Heart left ventricle (tissue), 16 donors: ENCODE measurements around the gene MIS18BP1. TPM values are rescaled to one million over a fixed set of nuclear protein-coding genes. Genes with fewer than 3 reads are reported as not detected.

ENCODE experiments used
- ATAC-seq, 4 donors: fragments of 200-7000 bp; cut with Tn5 transposase; one replicate each; pipeline ENCODE4 v1.9.1; 2020 to 2022; ENCODE audit warnings: moderate library complexity in 4 of 4, mild to moderate bottlenecking in 3 of 4, moderate number of reproducible peaks in 1 of 4
- DNase-seq, 5 donors: peaks; one replicate each; pipeline ENCODE4 v3.0.0-alpha.2; 2020
- H3K27ac ChIP-seq, 12 donors: fragments of 200-600 bp; sonication (generic) in 4 of 12; one replicate each; pipeline versions ENCODE4 v1.5.0 to v1.8.0; 2016 to 2022; ENCODE audit warnings: mild to moderate bottlenecking in 2 of 12
- H3K27me3 ChIP-seq, 9 donors: fragments of 200-600 bp; sonication (generic) in 2 of 9; one replicate each; pipeline versions ENCODE4 v1.5.1 to v1.8.0; 2016 to 2022; ENCODE audit warnings: mild to moderate bottlenecking in 3 of 9
- H3K36me3 ChIP-seq, 9 donors: fragments of 200-600 bp; sonication (generic) in 2 of 9; one replicate each; pipeline versions ENCODE4 v1.5.0 to v1.8.0; 2018 to 2022; ENCODE audit warnings: mild to moderate bottlenecking in 2 of 9
- H3K4me1 ChIP-seq, 12 donors: fragments of 200-600 bp; sonication (generic) in 4 of 12; one replicate each; pipeline versions ENCODE4 v1.5.0 to v1.8.0; 2016 to 2022; ENCODE audit warnings: mild to moderate bottlenecking in 3 of 12
- H3K4me3 ChIP-seq, 12 donors: fragments of 200-600 bp; sonication (generic) in 4 of 12; one replicate each; pipeline versions ENCODE4 v1.5.0 to v1.8.0; 2017 to 2022; ENCODE audit warnings: mild to moderate bottlenecking in 9 of 12, moderate library complexity in 4 of 12
- H3K9me3 ChIP-seq, 12 donors: fragments of 200-600 bp; sonication (generic) in 4 of 12; one replicate each; pipeline versions ENCODE4 v1.5.0 to v1.8.0; 2016 to 2022; ENCODE audit warnings: mild to moderate bottlenecking in 1 of 12
- POLR2A ChIP-seq, 2 donors: fragments of 450-650 bp; IDR thresholded peaks; one replicate each; pipeline ENCODE4 v1.6.1; 2017; ENCODE audit warnings: antibody characterized with exemption in 2 of 2, mild to moderate bottlenecking in 2 of 2, moderate library complexity in 2 of 2
- WGBS, 4 donors: extraction: QIAGEN DNeasy Blood & Tissue Kit in 2 of 4; methylation state at CpG; one replicate each; pipeline versions ENCODE4 v1.1.5 to v1.1.7; 2013 to 2018; 5-methylcytosine and 5-hydroxymethylcytosine counted together
- intact Hi-C, 10 donors: fragments of 100-400 bp; cut with DNase I; formaldehyde crosslinking; loops; one replicate each; pipeline versions ENCODE4 v1.11.1 to v1.14.2; 2022
- polyA plus RNA-seq, 2 donors: library from polyadenylated mRNA; stranded (reverse); fragments of 200-250 nt; gene quantifications; one replicate each; pipeline ENCODE4 v1.2.3, GENCODE V29; 2013
- total RNA-seq, 9 donors: library from RNA; depleted of rRNA in 2 of 9; stranded (reverse); fragments of >200 nt in 2 of 9; fragmentation: NEBNext Ultra II Directional in 3 of 9; extraction: Animal tissue kit (Norgen Biotek cat#: 25700) in 3 of 9; gene quantifications; one replicate each; pipeline versions ENCODE4 v1.1.0 to v1.2.4, GENCODE V29; 2016 to 2023
- TF ChIP-seq, protein P1 (sequence below), 12 donors: fragments of 200-600 bp; sonication (generic) in 4 of 12; IDR thresholded peaks; one replicate each; pipeline versions ENCODE4 v1.5.0 to v1.8.0; 2018 to 2022; ENCODE audit warnings: antibody characterized with exemption in 12 of 12, mild to moderate bottlenecking in 5 of 12
- donor health status: ischemic (EF 13 %, LVEDD 7.1; RV severe dilation, severe dysfunction).
- donor health status: healthy with polysubstance abuse.
- donor health status: DM: no; HTN: yes; CAD: no.
- donor health status: DM: no; HTN: no; CAD: no.
- donor health status: ischemic (EF 25% LVEDD 6.9; RV normal size, moderate dysfunction).
- donor health status: ischemic (EF 25% LVEDD 5.7; RV mildly dilated, moderate dysfunction).
- donor health status: healthy.
- donor health status: DM: yes; HTN: yes; CAD: no.
- donor health status: ischemic (EF 35%, LVEDD 5.7; RV mildly dilated, moderate dysfunction).
- donor health status: nonischemic (EF 11% LVEDD 7.7; RV severe dilation, severe dysfunction).
- donor health status: DM: yes; HTN: yes; CAD: no.
- donor health status: PGD.
- donor health status: ischemic (EF 29% LVEDD 5.4; RV normal size, mild dysfunction).
- donor health status: nonischemic (EF 23%, LVEDD 6.1; RV moderate dilation, normal function).

Gene MIS18BP1
- total and polyA plus RNA-seq, 11 donors, result 3.4 to 22.0 (median 6.8) TPM

DNA sequence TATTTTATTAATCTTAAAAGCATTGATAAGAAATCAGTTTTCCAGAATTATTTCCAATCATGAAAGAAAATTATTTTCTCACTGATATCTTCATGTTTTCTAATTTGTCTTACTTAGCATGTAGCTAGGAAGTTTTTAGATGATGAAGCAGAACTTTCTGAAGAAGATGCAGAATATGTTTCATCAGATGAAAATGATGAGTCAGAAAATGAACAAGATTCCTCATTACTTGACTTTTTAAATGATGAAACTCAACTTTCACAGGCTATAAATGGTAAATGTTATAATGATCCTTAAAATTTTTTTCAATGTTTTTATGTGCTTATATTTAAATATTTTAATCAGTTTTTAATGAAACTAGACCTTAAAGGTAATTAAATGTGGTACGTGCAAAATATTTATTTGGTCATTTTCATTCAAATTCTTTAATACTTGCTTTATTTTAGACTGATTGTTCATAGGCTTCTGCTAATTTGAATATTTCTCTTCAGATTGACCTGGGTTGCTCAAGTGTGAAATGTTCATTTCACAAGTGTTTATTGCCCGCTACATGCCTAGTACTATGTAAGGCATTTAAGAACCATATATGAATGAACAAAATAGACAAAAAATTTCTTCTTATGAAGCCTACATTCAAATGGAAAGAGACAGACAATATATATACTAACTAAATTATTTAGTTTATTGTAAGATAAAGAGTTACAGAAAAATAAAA is 67.7 kb downstream of the MIS18BP1 start:
- H3K4me1 ChIP-seq, result no peaks in the 10 kb centered on the region
- peaks cover 0 to 26% (median 16%) of the 10 kb centered on the region in 9 donors for H3K36me3 ChIP-seq
- no peak overlapping the region for H3K27ac ChIP-seq
- ATAC-seq (no peak), DNase-seq (no peak)
- no peaks in the 10 kb centered on the region for H3K9me3 ChIP-seq
- H3K27me3 ChIP-seq, result no peaks in the 10 kb centered on the region
- intact Hi-C loops, result no loop called here
- 98 to 100% (median 100%) methylated on average over 2 of the region's 2 CpGs for WGBS, 4 donors
- TF ChIP-seq, protein P1, sequence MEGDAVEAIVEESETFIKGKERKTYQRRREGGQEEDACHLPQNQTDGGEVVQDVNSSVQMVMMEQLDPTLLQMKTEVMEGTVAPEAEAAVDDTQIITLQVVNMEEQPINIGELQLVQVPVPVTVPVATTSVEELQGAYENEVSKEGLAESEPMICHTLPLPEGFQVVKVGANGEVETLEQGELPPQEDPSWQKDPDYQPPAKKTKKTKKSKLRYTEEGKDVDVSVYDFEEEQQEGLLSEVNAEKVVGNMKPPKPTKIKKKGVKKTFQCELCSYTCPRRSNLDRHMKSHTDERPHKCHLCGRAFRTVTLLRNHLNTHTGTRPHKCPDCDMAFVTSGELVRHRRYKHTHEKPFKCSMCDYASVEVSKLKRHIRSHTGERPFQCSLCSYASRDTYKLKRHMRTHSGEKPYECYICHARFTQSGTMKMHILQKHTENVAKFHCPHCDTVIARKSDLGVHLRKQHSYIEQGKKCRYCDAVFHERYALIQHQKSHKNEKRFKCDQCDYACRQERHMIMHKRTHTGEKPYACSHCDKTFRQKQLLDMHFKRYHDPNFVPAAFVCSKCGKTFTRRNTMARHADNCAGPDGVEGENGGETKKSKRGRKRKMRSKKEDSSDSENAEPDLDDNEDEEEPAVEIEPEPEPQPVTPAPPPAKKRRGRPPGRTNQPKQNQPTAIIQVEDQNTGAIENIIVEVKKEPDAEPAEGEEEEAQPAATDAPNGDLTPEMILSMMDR (IDR thresholded peaks at IDR 0.05), result no peak
- TF ChIP-seq POLR2A (IDR thresholded peaks at IDR 0.05), result no peak
- H3K4me3 ChIP-seq, result no peak overlapping the region

- H3K27ac ChIP-seq, result no peak overlapping the region
- peaks cover 0 to 6% (median 0%) of the 10 kb centered on the region in 9 donors for H3K36me3 ChIP-seq
- no peaks in the 10 kb centered on the region for H3K27me3 ChIP-seq
- TF ChIP-seq POLR2A (IDR thresholded peaks at IDR 0.05), result no peak
- TF ChIP-seq, protein P1 (IDR thresholded peaks at IDR 0.05), result no peak
- no peak overlapping the region for H3K4me3 ChIP-seq
- no peaks in the 10 kb centered on the region for H3K9me3 ChIP-seq
- DNase-seq (no peak), ATAC-seq (no peak)
- H3K4me1 ChIP-seq, result no peaks in the 10 kb centered on the region
- 65 to 77% (median 69%) methylated on average over 3 of the region's 3 CpGs for WGBS, 4 donors
- intact Hi-C loops, result no loop called here
Measured at GRCh38 chr14:45181806-45182205, 71.2 kb downstream of the MIS18BP1 start.

DNA sequence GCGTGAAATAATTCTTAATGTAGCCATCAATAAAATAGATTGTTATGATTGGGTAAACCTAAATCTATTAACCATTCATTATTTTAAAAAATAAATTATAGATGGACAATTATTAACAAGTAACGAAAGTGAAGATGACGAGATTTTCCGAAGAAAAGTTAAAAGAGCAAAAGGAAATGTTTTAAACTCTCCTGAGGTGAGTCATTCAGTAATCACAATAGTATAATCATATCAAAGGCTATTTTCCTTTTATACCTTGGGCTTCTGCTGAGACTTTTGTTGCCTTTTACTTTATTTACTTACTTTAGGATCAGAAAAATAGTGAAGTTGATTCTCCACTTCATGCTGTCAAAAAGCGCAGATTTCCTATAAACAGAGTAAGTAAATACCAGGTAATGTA is 71.7 kb downstream of the MIS18BP1 start:
- no peak for ATAC-seq
- peaks cover 0 to 7% (median 0%) of the 10 kb centered on the region in 9 donors for H3K36me3 ChIP-seq
- H3K9me3 ChIP-seq, result no peaks in the 10 kb centered on the region
- WGBS, 4 donors, result 95 to 97% (median 96%) methylated on average over 5 of the region's 5 CpGs
- no peaks in the 10 kb centered on the region for H3K4me1 ChIP-seq
- TF ChIP-seq, protein P1 (IDR thresholded peaks at IDR 0.05), result no peak
- TF ChIP-seq POLR2A (IDR thresholded peaks at IDR 0.05), result no peak
- intact Hi-C loops, result no loop called here
- no peak for DNase-seq
- no peak overlapping the region for H3K27ac ChIP-seq
- H3K27me3 ChIP-seq, result no peaks in the 10 kb centered on the region
- no peak overlapping the region for H3K4me3 ChIP-seq

DNA sequence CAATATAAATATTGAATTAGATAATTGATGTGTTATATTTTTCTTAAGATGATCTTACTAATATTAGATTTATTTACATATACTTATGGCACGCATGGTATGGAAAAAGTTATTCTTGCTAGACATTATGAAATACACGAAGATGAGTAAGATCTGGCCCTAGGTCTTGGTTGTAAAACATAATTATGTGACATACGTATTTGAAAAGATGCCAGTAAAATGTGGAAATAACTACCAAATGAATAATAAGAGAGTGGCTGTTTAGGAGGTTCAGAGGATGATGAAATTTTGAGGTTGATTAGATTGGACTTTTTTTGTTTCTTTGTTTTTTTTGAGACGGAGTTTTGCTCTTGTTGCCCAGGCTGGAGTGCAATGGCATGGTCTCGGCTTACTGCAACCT is 75.9 kb downstream of the MIS18BP1 start:
- Histone ChIP-seq H3K4me3 (no peak overlapping the region), H3K9me3 (no peaks in the 10 kb centered on the region), H3K4me1 (no peaks in the 10 kb centered on the region), H3K27ac (no peak overlapping the region), H3K27me3 (no peaks in the 10 kb centered on the region), H3K36me3 (peaks cover 0 to 27% (median 0%) of the 10 kb centered on the region in 9 donors)
- 90 to 94% (median 92%) methylated on average over 5 of the region's 5 CpGs for WGBS, 4 donors
- intact Hi-C loops, result no loop called here
- TF ChIP-seq POLR2A (IDR thresholded peaks at IDR 0.05), result no peak
- TF ChIP-seq, protein P1 (IDR thresholded peaks at IDR 0.05), result no peak
- no peak for DNase-seq
- no peak for ATAC-seq
